ENCODE measurements around the gene ASS1. TPM values are rescaled to one million over a fixed set of nuclear protein-coding genes. Genes with fewer than 3 reads are reported as not detected.

The ASS1 gene
- total RNA-seq, 1 experiment from 2014 or later = 255 TPM

DNA sequence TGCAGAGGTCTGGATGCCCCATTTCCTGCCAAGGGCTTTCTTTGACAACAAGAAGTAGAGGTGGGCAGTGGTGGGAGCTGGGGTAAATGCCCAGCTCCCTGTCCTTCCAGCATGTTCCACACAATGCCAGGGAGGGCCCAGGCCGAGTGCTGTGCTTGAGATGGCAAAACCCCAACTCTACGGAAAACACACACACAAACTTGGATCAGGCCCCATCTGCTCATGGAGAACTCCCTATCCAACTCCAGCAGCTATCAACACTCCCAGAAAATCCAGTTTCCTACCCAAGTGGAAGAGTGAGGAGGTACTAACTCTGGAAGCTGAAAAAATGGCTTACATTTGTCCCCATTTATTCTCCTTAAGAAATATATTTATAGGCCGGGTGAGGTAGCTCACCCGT lies 73.5 kb downstream of the ASS1 start:
- no peak overlapping the region for H2AFZ ChIP-seq
- TF ChIP-seq EZH2 (IDR thresholded peaks at IDR 0.05; ENCODE audit: low read depth) = no peak
- TF ChIP-seq, protein P1, sequence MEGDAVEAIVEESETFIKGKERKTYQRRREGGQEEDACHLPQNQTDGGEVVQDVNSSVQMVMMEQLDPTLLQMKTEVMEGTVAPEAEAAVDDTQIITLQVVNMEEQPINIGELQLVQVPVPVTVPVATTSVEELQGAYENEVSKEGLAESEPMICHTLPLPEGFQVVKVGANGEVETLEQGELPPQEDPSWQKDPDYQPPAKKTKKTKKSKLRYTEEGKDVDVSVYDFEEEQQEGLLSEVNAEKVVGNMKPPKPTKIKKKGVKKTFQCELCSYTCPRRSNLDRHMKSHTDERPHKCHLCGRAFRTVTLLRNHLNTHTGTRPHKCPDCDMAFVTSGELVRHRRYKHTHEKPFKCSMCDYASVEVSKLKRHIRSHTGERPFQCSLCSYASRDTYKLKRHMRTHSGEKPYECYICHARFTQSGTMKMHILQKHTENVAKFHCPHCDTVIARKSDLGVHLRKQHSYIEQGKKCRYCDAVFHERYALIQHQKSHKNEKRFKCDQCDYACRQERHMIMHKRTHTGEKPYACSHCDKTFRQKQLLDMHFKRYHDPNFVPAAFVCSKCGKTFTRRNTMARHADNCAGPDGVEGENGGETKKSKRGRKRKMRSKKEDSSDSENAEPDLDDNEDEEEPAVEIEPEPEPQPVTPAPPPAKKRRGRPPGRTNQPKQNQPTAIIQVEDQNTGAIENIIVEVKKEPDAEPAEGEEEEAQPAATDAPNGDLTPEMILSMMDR (conservative IDR thresholded peaks at IDR 0.05) = no peak
- no peak overlapping the region for H3K27ac ChIP-seq
- H3F3A ChIP-seq (ENCODE audit: insufficient read depth, low read depth) = no peaks in the 10 kb centered on the region
- BruUV-seq (replicated peaks) = no TSS peak
- H3K36me3 ChIP-seq (ENCODE audit: low read depth) = no peaks in the 10 kb centered on the region
- no peaks in the 10 kb centered on the region for H3K9me2 ChIP-seq (ENCODE audit: insufficient read depth)
- H3K9me3 ChIP-seq (ENCODE audit: insufficient read depth, low read depth) = no peaks in the 10 kb centered on the region
- ChIA-PET POLR2A (ENCODE audit: unreplicated experiment) (no interaction called here), CTCF (no interaction called here)
- DNase-seq = no peak
- no peaks in the 10 kb centered on the region for H3K79me2 ChIP-seq (ENCODE audit: low read depth)
- no peaks in the 10 kb centered on the region for H3K27me3 ChIP-seq (ENCODE audit: insufficient read depth, low read depth)
- no peaks in the 10 kb centered on the region for H3K4me1 ChIP-seq (replicated peaks; ENCODE audit: insufficient read depth)
- H3K4me2 ChIP-seq = no peak overlapping the region
- intact Hi-C loops (cut with micrococcal nuclease; ENCODE audit: unreplicated experiment) = no loop called here
- no peak overlapping the region for H3K4me3 ChIP-seq
- no peaks in the 10 kb centered on the region for H4K20me1 ChIP-seq (ENCODE audit: insufficient read depth)

DNA sequence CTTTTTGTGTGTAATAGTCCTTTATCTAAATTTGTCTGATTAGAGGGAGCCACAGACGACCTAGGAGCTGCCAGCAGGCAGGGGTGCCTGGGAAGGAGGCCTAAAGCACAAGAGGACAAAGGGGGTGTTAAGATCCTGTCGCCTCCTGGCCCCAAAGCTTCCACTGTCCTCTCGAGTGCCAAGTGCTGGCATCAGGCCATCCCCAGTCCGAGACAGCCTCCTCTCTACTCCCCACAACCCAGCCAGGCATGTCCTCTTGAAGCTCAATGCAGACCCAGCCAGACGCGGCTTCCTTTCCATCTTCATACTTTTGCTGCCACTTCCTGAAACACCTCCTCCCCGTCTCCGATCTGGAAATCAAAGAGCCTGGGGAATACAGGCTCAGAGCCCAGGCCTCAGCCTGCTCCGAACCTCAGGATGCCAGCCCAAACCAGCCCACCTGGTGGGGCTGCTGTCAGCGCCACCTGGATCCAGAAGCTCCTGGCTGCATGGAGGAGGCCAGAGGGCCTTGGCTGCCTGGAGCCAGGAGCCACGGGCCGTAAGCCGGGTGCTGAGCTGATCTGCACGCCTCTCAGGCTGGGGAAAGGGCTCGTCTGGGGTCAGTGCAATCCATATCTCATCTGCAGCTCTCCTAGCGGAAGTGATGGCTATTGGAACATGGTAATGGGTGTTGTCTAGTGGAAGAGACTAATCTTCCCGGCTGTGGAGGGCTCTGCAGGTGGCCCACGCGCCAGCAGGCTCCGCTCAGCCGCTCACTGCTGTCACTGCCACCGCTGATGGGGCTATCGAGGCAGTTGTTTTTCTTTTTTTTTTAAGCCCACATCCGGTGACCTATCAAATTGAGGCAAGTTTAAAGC lies 74.4 kb downstream of the ASS1 start:
- TF ChIP-seq, protein P1 (conservative IDR thresholded peaks at IDR 0.05) = no peak
- TF ChIP-seq EZH2 (IDR thresholded peaks at IDR 0.05; ENCODE audit: low read depth) = no peak
- no peaks in the 10 kb centered on the region for H4K20me1 ChIP-seq (ENCODE audit: insufficient read depth)
- H3K9me3 ChIP-seq (ENCODE audit: insufficient read depth, low read depth) = no peaks in the 10 kb centered on the region
- H3F3A ChIP-seq (ENCODE audit: insufficient read depth, low read depth) = no peaks in the 10 kb centered on the region
- H3K9me2 ChIP-seq (ENCODE audit: insufficient read depth) = no peaks in the 10 kb centered on the region
- H3K4me2 ChIP-seq = no peak overlapping the region
- H3K36me3 ChIP-seq (ENCODE audit: low read depth) = no peaks in the 10 kb centered on the region
- no peak overlapping the region for H2AFZ ChIP-seq
- intact Hi-C loops (cut with micrococcal nuclease; ENCODE audit: unreplicated experiment) = no loop called here
- no peaks in the 10 kb centered on the region for H3K27me3 ChIP-seq (ENCODE audit: insufficient read depth, low read depth)
- DNase-seq = no peak
- no TSS peak for BruUV-seq (replicated peaks)
- H3K27ac ChIP-seq = no peak overlapping the region
- H3K4me3 ChIP-seq = no peak overlapping the region
- no peaks in the 10 kb centered on the region for H3K79me2 ChIP-seq (ENCODE audit: low read depth)
- CTCF ChIA-PET = no interaction called here
- H3K4me1 ChIP-seq (replicated peaks; ENCODE audit: insufficient read depth) = no peaks in the 10 kb centered on the region
- POLR2A ChIA-PET (ENCODE audit: unreplicated experiment) = no interaction called here

DNA sequence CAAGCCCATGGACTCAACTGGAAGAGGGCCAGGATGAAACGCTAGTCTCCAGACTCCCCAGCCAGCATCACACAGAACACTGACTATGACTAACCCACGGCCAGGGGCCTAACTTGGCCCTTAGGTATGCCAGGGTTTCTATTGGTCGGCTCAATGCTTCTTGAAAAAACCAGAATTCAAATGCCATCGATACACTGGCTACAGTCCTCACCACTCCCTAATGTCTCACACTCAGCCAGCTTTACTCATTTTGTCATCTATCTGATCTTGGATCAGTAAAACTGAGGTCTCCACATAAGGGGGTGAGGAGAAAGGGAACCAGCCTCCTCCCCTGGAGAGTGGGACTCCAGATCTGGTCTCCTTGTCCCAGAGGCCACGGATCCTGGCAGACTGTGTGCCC lies 75.2 kb downstream of the ASS1 start:
- no peak overlapping the region for H2AFZ ChIP-seq
- POLR2A ChIA-PET (ENCODE audit: unreplicated experiment) = no interaction called here
- no peaks in the 10 kb centered on the region for H3K79me2 ChIP-seq (ENCODE audit: low read depth)
- H3K4me2 ChIP-seq = no peak overlapping the region
- no peak overlapping the region for H3K4me3 ChIP-seq
- no peak for DNase-seq
- H3K36me3 ChIP-seq (ENCODE audit: low read depth) = no peaks in the 10 kb centered on the region
- no peaks in the 10 kb centered on the region for H3K9me2 ChIP-seq (ENCODE audit: insufficient read depth)
- no TSS peak for BruUV-seq (replicated peaks)
- no peaks in the 10 kb centered on the region for H3K9me3 ChIP-seq (ENCODE audit: insufficient read depth, low read depth)
- H3K27ac ChIP-seq = no peak overlapping the region
- no peaks in the 10 kb centered on the region for H3F3A ChIP-seq (ENCODE audit: insufficient read depth, low read depth)
- H3K27me3 ChIP-seq (ENCODE audit: insufficient read depth, low read depth) = no peaks in the 10 kb centered on the region
- H4K20me1 ChIP-seq (ENCODE audit: insufficient read depth) = no peaks in the 10 kb centered on the region
- intact Hi-C loops (cut with micrococcal nuclease; ENCODE audit: unreplicated experiment) = no loop called here
- TF ChIP-seq, protein P1 (conservative IDR thresholded peaks at IDR 0.05) = no peak
- TF ChIP-seq EZH2 (IDR thresholded peaks at IDR 0.05; ENCODE audit: low read depth) = no peak
- no peaks in the 10 kb centered on the region for H3K4me1 ChIP-seq (replicated peaks; ENCODE audit: insufficient read depth)
- CTCF ChIA-PET = no interaction called here

Measured in PC-9 (cell line).